B cell (primary cell): ENCODE measurements around the gene PRR7. TPM values are rescaled to one million over a fixed set of nuclear protein-coding genes. Genes with fewer than 3 reads are reported as not detected.

ENCODE experiments used
- ATAC-seq: fragments of 200-7000 bp; cut with Tn5 transposase; one replicate; pipeline ENCODE4 v1.10.0; 2021; ENCODE audit warnings: low read depth, mild to moderate bottlenecking, moderate number of reproducible peaks, moderate library complexity
- CTCF ChIA-PET: fragments of 350-600 bp; sonication (Branson Sonifier 250); formaldehyde crosslinking; loops from one replicate; lab custom pipeline; 2021; ENCODE audit warnings: antibody characterized with exemption, inconsistent platforms; lab: Charles Lee
- POLR2A ChIA-PET: fragments of 350-600 bp; sonication (Branson Sonifier 250); formaldehyde crosslinking; loops from one replicate; lab custom pipeline; 2021; ENCODE audit warnings: antibody characterized with exemption; lab: Charles Lee
- DNase-seq: peaks from one replicate; pipeline ENCODE4 v3.0.0; 2013
- H2AFZ ChIP-seq: 2 replicates; pipeline ENCODE4 v1.6.1; 2012; ENCODE audit warnings: mild to moderate bottlenecking, low read depth, low read length; ENCODE audit not compliant: insufficient read depth, poor library complexity, severe bottlenecking
- H3K27ac ChIP-seq, 2 donors: 1 replicate in 1 of 2; 2 replicates in 1 of 2; pipeline ENCODE4 v1.5.1; 2012 to 2013; ENCODE audit warnings: low read length in 2 of 2, mild to moderate bottlenecking in 2 of 2, moderate library complexity in 1 of 2
- H3K27me3 ChIP-seq, 4 experiments: fragments of 200-600 bp in 1 of 4; sonication (generic) in 1 of 4; replicated peaks in 1 of 4; 1 replicate in 2 of 4; 2 replicates in 2 of 4; pipeline versions ENCODE4 v1.6.1 to v1.7.0; 2013 to 2016; ENCODE audit warnings: low read length in 3 of 4, mild to moderate bottlenecking in 2 of 4, mixed read lengths in 1 of 4, moderate library complexity in 1 of 4; ENCODE audit not compliant: insufficient read depth in 4 of 4, control insufficient read depth in 3 of 4; ENCODE audit errors: control extremely low read depth in 1 of 4
- H3K36me3 ChIP-seq, 2 experiments: replicated peaks in 1 of 2; 1 replicate in 1 of 2; 2 replicates in 1 of 2; pipeline versions ENCODE4 v1.6.1 to v1.7.1; 2013; ENCODE audit warnings: low read length in 1 of 2; ENCODE audit not compliant: insufficient read depth in 2 of 2, control insufficient read depth in 1 of 2; ENCODE audit errors: control extremely low read depth in 1 of 2, extremely low read depth in 1 of 2
- H3K4me1 ChIP-seq, 2 donors: fragments of 200-600 bp in 1 of 2; sonication (generic) in 1 of 2; 1 replicate in 1 of 2; 2 replicates in 1 of 2; pipeline versions ENCODE4 v1.5.1 to v1.6.1; 2013 to 2017; ENCODE audit warnings: low read length in 2 of 2; ENCODE audit not compliant: control insufficient read depth in 2 of 2, insufficient read depth in 2 of 2
- H3K4me2 ChIP-seq: replicated peaks from 2 replicates; pipeline ENCODE3; 2012; ENCODE audit warnings: mild to moderate bottlenecking, low read depth, low read length; ENCODE audit not compliant: poor library complexity, severe bottlenecking
- H3K4me3 ChIP-seq, 5 experiments: fragments of 200-600 bp in 1 of 5; sonication (generic) in 1 of 5; 1 replicate in 3 of 5; 2 replicates in 2 of 5; pipeline versions ENCODE4 v1.5.1 to v1.7.0; 2011 to 2016; ENCODE audit warnings: low read length in 4 of 5, mild to moderate bottlenecking in 4 of 5, low read depth in 2 of 5, control low read depth in 1 of 5, moderate library complexity in 1 of 5; ENCODE audit not compliant: insufficient read depth in 1 of 5; ENCODE audit errors: control extremely low read depth in 1 of 5, extremely low read depth in 1 of 5
- H3K79me2 ChIP-seq: fragments of 200-600 bp; sonication (generic); one replicate; pipeline ENCODE4 v1.6.0; 2016; ENCODE audit warnings: low read length; ENCODE audit not compliant: control insufficient read depth, insufficient read depth
- H3K9ac ChIP-seq: fragments of 200-600 bp; sonication (generic); 2 replicates; pipeline ENCODE4 v1.6.1; 2017; ENCODE audit warnings: mild to moderate bottlenecking, low read length, moderate library complexity
- H3K9me3 ChIP-seq, 3 donors: one replicate each; pipeline versions ENCODE4 v1.6.1 to v1.7.1; 2013; ENCODE audit warnings: low read length in 2 of 3; ENCODE audit not compliant: control insufficient read depth in 2 of 3, insufficient read depth in 1 of 3; ENCODE audit errors: control extremely low read depth in 1 of 3
- H4K20me1 ChIP-seq: 2 replicates; pipeline ENCODE4 v1.6.0; 2012; ENCODE audit warnings: mild to moderate bottlenecking, low read length; ENCODE audit not compliant: insufficient read depth, control insufficient read depth, poor library complexity, severe bottlenecking
- H3K27ac Mint-ChIP-seq: one replicate; pipeline ENCODE4 v1.8.0; 2021; ENCODE audit warnings: mixed read lengths
- H3K27me3 Mint-ChIP-seq: one replicate; pipeline ENCODE4 v1.8.0; 2021; ENCODE audit warnings: mixed read lengths
- H3K4me1 Mint-ChIP-seq: one replicate; pipeline ENCODE4 v1.8.0; 2021; ENCODE audit warnings: mixed read lengths
- H3K4me3 Mint-ChIP-seq: one replicate; pipeline ENCODE4 v1.8.0; 2021; ENCODE audit warnings: mixed read lengths
- H3K9me3 Mint-ChIP-seq: one replicate; pipeline ENCODE4 v1.8.0; 2022; ENCODE audit warnings: mixed read lengths; ENCODE audit not compliant: insufficient read depth
- EZH2 ChIP-seq: IDR thresholded peaks from 2 replicates; pipeline ENCODE4 v1.6.1; 2012; ENCODE audit warnings: borderline replicate concordance, low read depth, mild to moderate bottlenecking, moderate library complexity, low read length; ENCODE audit not compliant: insufficient read depth, poor library complexity, severe bottlenecking
- WGBS: methylation state at CpG from one replicate; pipeline ENCODE4 v1.1.5; 2013; ENCODE audit warnings: missing lambda C conversion rate; ENCODE audit not compliant: insufficient coverage; 5-methylcytosine and 5-hydroxymethylcytosine counted together
- intact Hi-C: fragments of 100-400 bp; cut with micrococcal nuclease; formaldehyde crosslinking; loops from one replicate; pipeline ENCODE4 v1.10.0; 2022
- polyA plus RNA-seq: library from polyadenylated mRNA; depleted of rRNA; stranded (reverse); fragments of >200 nt; gene quantifications from 2 replicates; pipeline ENCODE4 v1.2.3, GENCODE V29; 2012
- total RNA-seq, 2 donors: library from RNA; stranded (reverse); fragments of 120-200 nt in 1 of 2; gene quantifications; 1 replicate in 1 of 2; 2 replicates in 1 of 2; pipeline versions ENCODE4 v1.2.3 to v1.2.4, GENCODE V29; 2013 to 2022
- TF ChIP-seq, protein P1 (sequence below): fragments of 200-600 bp; IDR thresholded peaks from one replicate; pipeline ENCODE4 v1.8.0; 2022; ENCODE audit warnings: antibody characterized with exemption, mild to moderate bottlenecking

Gene PRR7
- total and polyA plus RNA-seq, 2 donors (not counting 1 experiment from before 2014, with no cell fraction given), result 4.8 to 84.4 TPM

DNA sequence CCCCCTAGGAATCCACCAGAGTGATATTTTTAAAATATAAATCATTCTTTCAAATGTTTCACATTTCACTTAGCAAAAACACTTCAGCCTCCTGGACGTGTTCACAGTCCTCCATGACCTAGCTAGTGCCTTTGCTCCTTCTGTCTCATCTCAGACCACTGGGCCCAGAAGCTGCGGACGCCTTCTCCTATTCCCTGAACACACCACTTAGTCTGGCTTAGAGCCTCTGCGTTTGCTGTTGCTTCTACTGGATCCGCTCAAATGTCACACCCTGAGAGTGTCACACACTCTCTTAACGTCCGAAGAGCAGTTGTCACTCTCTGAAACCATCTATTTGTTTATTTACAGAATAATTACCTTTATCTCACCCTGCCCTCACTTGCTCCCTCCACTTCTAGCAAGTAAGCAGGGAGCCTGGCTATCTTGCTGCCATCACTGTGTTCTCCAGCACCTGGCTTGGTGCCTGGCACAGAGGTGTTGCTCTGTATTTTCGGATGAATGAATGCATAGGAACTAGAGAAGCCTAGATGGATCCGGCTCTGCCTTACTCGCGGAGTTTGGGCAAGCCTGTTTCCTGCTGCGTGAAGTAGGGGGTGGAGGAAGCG is 21.3 kb upstream of the PRR7 start:
- POLR2A ChIA-PET, result interaction anchor here (0.7 to 2.6 kb wide), 6 partner anchors 14 to 85 kb away, joined by 3 to 34 read pairs (median 6); partner anchors contain the start of gene PRR7
- H3K9ac ChIP-seq, result peak overlapping the region; percentile 64
- H3K27ac ChIP-seq, result peak overlapping the region; percentile 82 to 88
- peaks cover 0 to 18% of the 10 kb centered on the region in 2 experiments for H3K36me3 ChIP-seq
- Mint-ChIP-seq H3K27me3 (no peaks in the 10 kb centered on the region), H3K4me3 (peak overlapping the region; percentile 93), H3K4me1 (peaks cover 42% of the 10 kb centered on the region), H3K9me3 (no peaks in the 10 kb centered on the region), H3K27ac (peak overlapping the region; percentile 97)
- peak; percentile 53 for DNase-seq
- H3K79me2 ChIP-seq, result peaks cover 35% of the 10 kb centered on the region
- intact Hi-C loops, result loop anchor here (5.0 kb wide), 1 partner anchor 883 kb away; no protein-coding TSS in a partner anchor
- no peaks in the 10 kb centered on the region for H3K27me3 ChIP-seq
- 46% methylated on average over 11 of the region's 13 CpGs for WGBS
- TF ChIP-seq, protein P1, sequence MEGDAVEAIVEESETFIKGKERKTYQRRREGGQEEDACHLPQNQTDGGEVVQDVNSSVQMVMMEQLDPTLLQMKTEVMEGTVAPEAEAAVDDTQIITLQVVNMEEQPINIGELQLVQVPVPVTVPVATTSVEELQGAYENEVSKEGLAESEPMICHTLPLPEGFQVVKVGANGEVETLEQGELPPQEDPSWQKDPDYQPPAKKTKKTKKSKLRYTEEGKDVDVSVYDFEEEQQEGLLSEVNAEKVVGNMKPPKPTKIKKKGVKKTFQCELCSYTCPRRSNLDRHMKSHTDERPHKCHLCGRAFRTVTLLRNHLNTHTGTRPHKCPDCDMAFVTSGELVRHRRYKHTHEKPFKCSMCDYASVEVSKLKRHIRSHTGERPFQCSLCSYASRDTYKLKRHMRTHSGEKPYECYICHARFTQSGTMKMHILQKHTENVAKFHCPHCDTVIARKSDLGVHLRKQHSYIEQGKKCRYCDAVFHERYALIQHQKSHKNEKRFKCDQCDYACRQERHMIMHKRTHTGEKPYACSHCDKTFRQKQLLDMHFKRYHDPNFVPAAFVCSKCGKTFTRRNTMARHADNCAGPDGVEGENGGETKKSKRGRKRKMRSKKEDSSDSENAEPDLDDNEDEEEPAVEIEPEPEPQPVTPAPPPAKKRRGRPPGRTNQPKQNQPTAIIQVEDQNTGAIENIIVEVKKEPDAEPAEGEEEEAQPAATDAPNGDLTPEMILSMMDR, result no peak
- no peak for TF ChIP-seq EZH2
- H3K4me1 ChIP-seq, result peaks cover 40 to 42% of the 10 kb centered on the region in 2 donors
- peak overlapping the region; percentile 86 for H3K4me2 ChIP-seq
- CTCF ChIA-PET, result interaction anchor here (1.0 to 12.4 kb wide), 5 partner anchors 8 to 35 kb away, joined by 3 to 152 read pairs (median 137); partner anchors contain the start of gene PRR7
- H3K9me3 ChIP-seq, result no peaks in the 10 kb centered on the region
- H3K4me3 ChIP-seq, result peak overlapping the region; percentile 28 to 74 (median 61)
- H2AFZ ChIP-seq, result peak overlapping the region; percentile 95
- ATAC-seq, result no peak
- peaks cover 34% of the 10 kb centered on the region for H4K20me1 ChIP-seq
